WERI-Rb-1 (cell line): Measurements from ENCODE around the gene HSP90B1.

Experiments
- DNase-seq: peaks from one replicate; pipeline ENCODE4 v3.0.0-alpha.2; 2020
- H3K27ac ChIP-seq: fragments of 250-450 bp; sonication (Bioruptor Pico); 2 replicates; pipeline ENCODE4 v1.5.1; 2020; ENCODE audit warnings: mild to moderate bottlenecking, moderate library complexity
- H3K27me3 ChIP-seq: fragments of 250-450 bp; sonication (Bioruptor Pico); 2 replicates; pipeline ENCODE4 v1.5.1; 2021; ENCODE audit warnings: mild to moderate bottlenecking, low read depth, moderate library complexity; ENCODE audit not compliant: insufficient read depth, severe bottlenecking
- H3K36me3 ChIP-seq: fragments of 250-450 bp; sonication (Bioruptor Pico); 2 replicates; pipeline ENCODE4 v1.5.1; 2020; ENCODE audit warnings: mild to moderate bottlenecking, moderate library complexity
- H3K4me3 ChIP-seq: 2 replicates; pipeline ENCODE4 v1.5.1; 2011; ENCODE audit warnings: low read depth, mild to moderate bottlenecking, control low read depth, low read length
- H3K9me3 ChIP-seq: fragments of 250-450 bp; sonication (Bioruptor Pico); 2 replicates; pipeline ENCODE4 v1.5.1; 2021; ENCODE audit warnings: mild to moderate bottlenecking, moderate library complexity; ENCODE audit not compliant: severe bottlenecking
- CTCF ChIP-seq: IDR thresholded peaks from 2 replicates; pipeline ENCODE4 v1.5.1; 2011; ENCODE audit warnings: low read depth, mild to moderate bottlenecking, control low read depth, inconsistent platforms, low read length

The HSP90B1 gene

GRCh38 chr12:103905730-103906349, 24.4 kb upstream of the HSP90B1 start:
- H3K27ac ChIP-seq: no peak overlapping the region
- H3K9me3 ChIP-seq: no peaks in the 10 kb centered on the region
- no peak for DNase-seq
- no peaks in the 10 kb centered on the region for H3K36me3 ChIP-seq
- no peaks in the 10 kb centered on the region for H3K27me3 ChIP-seq
- H3K4me3 ChIP-seq: no peak overlapping the region
- no peak for TF ChIP-seq CTCF

DNA sequence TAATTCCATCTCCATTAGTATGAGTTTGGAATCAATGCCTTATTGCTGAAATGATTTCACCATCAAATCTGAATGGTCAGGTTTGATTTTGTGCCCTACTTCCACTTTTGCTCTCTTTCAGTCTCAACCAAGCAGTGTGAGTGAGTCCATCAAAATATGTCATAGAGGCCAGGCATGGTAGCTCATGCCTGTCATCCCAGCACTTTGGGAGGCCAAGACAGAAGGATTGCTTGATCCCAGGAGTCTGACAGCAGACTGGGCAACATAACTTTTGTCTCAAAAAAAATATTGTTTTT, 22.0 kb upstream of the HSP90B1 start:
- no peak for TF ChIP-seq CTCF

DNA sequence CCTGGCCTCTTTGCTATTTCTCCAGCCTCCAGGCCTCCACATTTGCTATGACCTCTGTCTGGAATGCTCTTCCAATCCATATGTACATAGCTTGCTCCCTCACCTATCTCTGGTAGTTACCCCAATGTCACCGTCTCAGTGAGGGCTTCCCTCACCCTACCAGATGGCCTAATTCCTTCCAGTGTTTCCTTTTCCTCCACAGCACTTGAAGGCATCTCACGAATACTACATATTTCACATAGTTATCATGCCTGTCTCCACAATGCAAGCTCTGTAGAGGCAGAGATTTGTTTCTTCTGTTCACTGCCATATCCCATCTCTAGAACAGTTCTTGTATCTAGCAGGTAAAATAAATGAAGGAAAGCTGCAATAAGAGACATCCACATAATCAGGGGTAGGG, 21.3 kb upstream of the HSP90B1 start:
- Histone ChIP-seq H3K27me3 (no peaks in the 10 kb centered on the region), H3K4me3 (no peak overlapping the region), H3K27ac (no peak overlapping the region), H3K9me3 (no peaks in the 10 kb centered on the region), H3K36me3 (no peaks in the 10 kb centered on the region)
- TF ChIP-seq CTCF: no peak
- DNase-seq: no peak

More for the DNA sequence above, 22.0 kb upstream of the HSP90B1 start:
- Histone ChIP-seq H3K4me3 (no peak overlapping the region), H3K9me3 (no peaks in the 10 kb centered on the region), H3K27me3 (no peaks in the 10 kb centered on the region), H3K27ac (no peak overlapping the region), H3K36me3 (no peaks in the 10 kb centered on the region)
- no peak for DNase-seq

GRCh38 chr12:103909811-103910210, 20.4 kb upstream of the HSP90B1 start:
- H3K4me3 ChIP-seq: no peak overlapping the region
- no peak overlapping the region for H3K27ac ChIP-seq
- H3K27me3 ChIP-seq: no peaks in the 10 kb centered on the region
- no peak for DNase-seq
- H3K36me3 ChIP-seq: no peaks in the 10 kb centered on the region
- no peak for TF ChIP-seq CTCF
- no peaks in the 10 kb centered on the region for H3K9me3 ChIP-seq

DNA sequence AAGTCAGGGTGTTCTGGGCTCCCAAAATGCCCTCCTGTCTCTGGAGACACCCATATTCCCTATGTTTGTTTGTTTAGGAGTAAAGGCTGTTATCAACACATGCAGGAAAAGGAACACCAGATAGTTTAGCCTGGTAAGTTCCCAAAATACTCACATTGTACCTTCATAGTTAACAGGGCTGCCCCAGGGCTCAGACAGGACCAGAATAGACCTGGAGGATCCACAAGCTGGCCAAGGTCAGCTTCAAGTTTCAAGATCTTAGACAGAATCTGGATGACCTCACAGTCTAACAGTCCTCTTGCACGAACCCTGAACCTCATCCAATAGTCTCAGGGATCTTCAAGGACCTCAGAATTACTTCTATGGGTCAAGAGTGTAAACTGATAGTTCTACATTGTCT, 18.1 kb upstream of the HSP90B1 start:
- Histone ChIP-seq H3K9me3 (no peaks in the 10 kb centered on the region), H3K4me3 (no peak overlapping the region), H3K36me3 (no peaks in the 10 kb centered on the region), H3K27ac (no peak overlapping the region), H3K27me3 (no peaks in the 10 kb centered on the region)
- no peak for TF ChIP-seq CTCF
- DNase-seq: no peak

- Histone ChIP-seq H3K36me3 (no peaks in the 10 kb centered on the region), H3K27me3 (no peaks in the 10 kb centered on the region), H3K27ac (no peak overlapping the region), H3K9me3 (no peaks in the 10 kb centered on the region), H3K4me3 (no peak overlapping the region)
- no peak for DNase-seq
- TF ChIP-seq CTCF: no peak
These were observed 17.1 kb upstream of the HSP90B1 start for GRCh38 chr12:103913100-103913499.
